HCT116 (cell line): ENCODE results near the gene INTS1. TPM values are rescaled to one million over a fixed set of nuclear protein-coding genes. Genes with fewer than 3 reads are reported as not detected.

Experiments
- ATAC-seq: fragments of 200-7000 bp; cut with Tn5 transposase; 2 replicates; pipeline ENCODE4 v1.9.1; 2020; ENCODE audit warnings: mild to moderate bottlenecking, moderate library complexity
- BruUV-seq: library from RNA; stranded (reverse); fragments of 400-500 nt; replicated peaks from 2 replicates; lab custom pipeline; 2021; lab: Mats Ljungman, UMichigan
- CTCF ChIA-PET: fragments of 300-600 bp; sonication (Branson Sonifier 250); formaldehyde crosslinking; loops from one replicate; lab custom pipeline; 2021; ENCODE audit warnings: antibody characterized with exemption; lab: Charles Lee
- POLR2A ChIA-PET: fragments of 300-600, 350-600 bp; sonication (Branson Sonifier 250); formaldehyde crosslinking; loops from one replicate; lab custom pipeline; 2021; ENCODE audit warnings: antibody characterized with exemption; lab: Charles Lee
- RAD21 ChIA-PET, 2 experiments: fragments of 300-600 bp; sonication (Branson Sonifier 250); formaldehyde crosslinking; loops; one replicate each; lab custom pipeline; 2023; ENCODE audit warnings: low total read pairs in 2 of 2; ENCODE audit not compliant: uncharacterized antibody in 2 of 2, unreplicated experiment in 2 of 2, low non-redundant PET in 1 of 2; lab: Charles Lee
- DNase-seq: peaks from one replicate; pipeline ENCODE4 v3.0.0-alpha.2; 2010; ENCODE audit warnings: low read depth, low spot score
- H2AFZ ChIP-seq: fragments of 200-600 bp; shearing (Covaris generic), sonication (generic); 2 replicates; pipeline ENCODE4 v1.6.1; 2017; ENCODE audit warnings: low read depth, mixed run types, mixed read lengths, antibody characterized with exemption, low read length; ENCODE audit not compliant: poor library complexity, severe bottlenecking
- H3K27ac ChIP-seq: 2 replicates; pipeline ENCODE4 v1.5.1; 2012; ENCODE audit warnings: low read depth, low read length
- H3K27me3 ChIP-seq: fragments of 200-600 bp; sonication (generic); 2 replicates; pipeline ENCODE4 v1.6.1; 2016; ENCODE audit warnings: mixed run types, low read length, mixed read lengths; ENCODE audit not compliant: insufficient read depth
- H3K36me3 ChIP-seq, 2 experiments: fragments of 200-500 bp in 1 of 2; fragments of 200-600 bp in 1 of 2; sonication (Bioruptor generic) in 1 of 2; sonication (generic) in 1 of 2; 2 replicates each; pipeline versions ENCODE4 v1.5.1 to v1.6.1; 2014 to 2016; ENCODE audit warnings: low read length in 2 of 2, inconsistent platforms in 1 of 2, mixed read lengths in 1 of 2, mixed run types in 1 of 2; ENCODE audit not compliant: insufficient read depth in 2 of 2, control insufficient read depth in 1 of 2
- H3K4me1 ChIP-seq, 2 experiments: fragments of 200-600 bp in 1 of 2; sonication (generic) in 1 of 2; 2 replicates each; pipeline versions ENCODE4 v1.5.1 to v1.6.1; 2012 to 2017; ENCODE audit warnings: low read length in 2 of 2, inconsistent platforms in 1 of 2, mild to moderate bottlenecking in 1 of 2, mixed read lengths in 1 of 2, mixed run types in 1 of 2, moderate library complexity in 1 of 2; ENCODE audit not compliant: insufficient read depth in 2 of 2, control insufficient read depth in 1 of 2
- H3K4me2 ChIP-seq: fragments of 200-600 bp; sonication (generic); 2 replicates; pipeline ENCODE4 v1.6.1; 2017; ENCODE audit warnings: mixed run types, low read length, mixed read lengths
- H3K4me3 ChIP-seq, 2 experiments: fragments of 200-600 bp in 1 of 2; sonication (generic) in 1 of 2; replicated peaks in 1 of 2; 2 replicates each; pipeline ENCODE4 v1.5.1; 2011 to 2016; ENCODE audit warnings: low read length in 2 of 2, control low read depth in 1 of 2, low read depth in 1 of 2, mild to moderate bottlenecking in 1 of 2, mixed read lengths in 1 of 2, mixed run types in 1 of 2
- H3K79me2 ChIP-seq: fragments of 200-600 bp; sonication (generic); 2 replicates; pipeline ENCODE4 v1.6.1; 2017; ENCODE audit warnings: mild to moderate bottlenecking, mixed run types, low read length, moderate library complexity, mixed read lengths; ENCODE audit not compliant: insufficient read depth
- H3K9ac ChIP-seq: fragments of 200-600 bp; sonication (generic); 2 replicates; pipeline ENCODE4 v1.6.1; 2016; ENCODE audit warnings: low read length, mixed read lengths
- H3K9me2 ChIP-seq: fragments of 200-600 bp; sonication (generic), shearing (Covaris generic); 2 replicates; pipeline ENCODE4 v1.6.1; 2017; ENCODE audit warnings: mixed run types, mild to moderate bottlenecking, moderate library complexity; ENCODE audit not compliant: insufficient read depth
- H3K9me3 ChIP-seq, 2 experiments: fragments of 200-500 bp in 1 of 2; fragments of 200-600 bp in 1 of 2; sonication (Bioruptor generic) in 1 of 2; sonication (generic) in 1 of 2; 2 replicates each; pipeline ENCODE4 v1.6.1; 2014 to 2017; ENCODE audit warnings: low read length in 2 of 2, mixed read lengths in 2 of 2, inconsistent platforms in 1 of 2, low read depth in 1 of 2, mild to moderate bottlenecking in 1 of 2, mixed run types in 1 of 2, moderate library complexity in 1 of 2; ENCODE audit not compliant: control insufficient read depth in 1 of 2, insufficient read depth in 1 of 2
- H4K20me1 ChIP-seq: fragments of 200-600 bp; sonication (generic), shearing (Covaris generic); 2 replicates; pipeline ENCODE4 v1.6.1; 2017; ENCODE audit warnings: mixed run types, mild to moderate bottlenecking, moderate library complexity; ENCODE audit not compliant: insufficient read depth
- CEBPB ChIP-seq: IDR thresholded peaks from 2 replicates; pipeline ENCODE4 v1.6.1; 2012; ENCODE audit warnings: low read depth
- ELF1 ChIP-seq: IDR thresholded peaks from 2 replicates; pipeline ENCODE4 v1.6.1; 2012; ENCODE audit warnings: low read depth, borderline replicate concordance
- EZH2phosphoT487 ChIP-seq: fragments of 200-600 bp; IDR thresholded peaks from 2 replicates; pipeline ENCODE4 v1.6.1; 2018; ENCODE audit warnings: antibody characterized with exemption, borderline replicate concordance
- JUND ChIP-seq: IDR thresholded peaks from 2 replicates; pipeline ENCODE4 v1.6.1; 2012
- POLR2AphosphoS5 ChIP-seq: IDR thresholded peaks from 2 replicates; pipeline ENCODE4 v1.6.1; 2011; ENCODE audit warnings: mild to moderate bottlenecking, low read depth, low read length, moderate library complexity
- RAD21 ChIP-seq: IDR thresholded peaks from 2 replicates; pipeline ENCODE4 v1.6.1; 2012; ENCODE audit warnings: low read depth, mild to moderate bottlenecking
- SIN3A ChIP-seq: IDR thresholded peaks from 2 replicates; pipeline ENCODE4 v1.6.1; 2012; ENCODE audit warnings: low read depth
- SP1 ChIP-seq: IDR thresholded peaks from 2 replicates; pipeline ENCODE4 v1.6.1; 2012; ENCODE audit warnings: low read depth
- SRF ChIP-seq: IDR thresholded peaks from 2 replicates; pipeline ENCODE4 v1.6.1; 2012; ENCODE audit warnings: low read depth
- ZFX ChIP-seq: fragments of 450-650 bp; IDR thresholded peaks from 2 replicates; pipeline ENCODE4 v1.6.1; 2017
- ZNF274 ChIP-seq: fragments of 200-500 bp; sonication (Bioruptor generic); IDR thresholded peaks from 2 replicates; pipeline ENCODE4 v1.6.1; 2014; ENCODE audit warnings: mild to moderate bottlenecking, low read depth, low read length, inconsistent platforms
- intact Hi-C: fragments of 100-400 bp; cut with micrococcal nuclease; formaldehyde crosslinking; loops from 2 replicates; pipeline ENCODE4 v1.10.0; 2022
- total RNA-seq: library from RNA; stranded (reverse); gene quantifications from one replicate; pipeline ENCODE4 v1.2.1, GENCODE V29; 2021; ENCODE audit not compliant: unreplicated experiment
- TF ChIP-seq, protein P1 (sequence below), 3 experiments: fragments of 200-600 bp in 1 of 3; sonication (generic) in 1 of 3; IDR thresholded peaks in 2 of 3; conservative IDR thresholded peaks in 1 of 3; 2 replicates each; pipeline ENCODE4 v1.5.1; 2012 to 2017; ENCODE audit warnings: low read depth in 2 of 3, low read length in 2 of 3, antibody characterized with exemption in 1 of 3, borderline replicate concordance in 1 of 3, control low read depth in 1 of 3, mild to moderate bottlenecking in 1 of 3, mixed read lengths in 1 of 3, mixed run types in 1 of 3, moderate library complexity in 1 of 3; ENCODE audit not compliant: insufficient read depth in 1 of 3
- TF ChIP-seq, protein P2 (sequence below): IDR thresholded peaks from 2 replicates; pipeline ENCODE4 v1.6.1; 2012; ENCODE audit warnings: low read depth
- TF ChIP-seq, protein P3 (sequence below): IDR thresholded peaks from 2 replicates; pipeline ENCODE4 v1.6.1; 2011; ENCODE audit warnings: mild to moderate bottlenecking, low read length, moderate library complexity; ENCODE audit not compliant: insufficient replicate concordance; ENCODE audit errors: extremely low read depth
- TF ChIP-seq, protein P4 (sequence below): IDR thresholded peaks from 2 replicates; pipeline ENCODE4 v1.6.1; 2012

Gene INTS1
- total RNA-seq, 1 experiment from 2014 or later, result 167 TPM

DNA sequence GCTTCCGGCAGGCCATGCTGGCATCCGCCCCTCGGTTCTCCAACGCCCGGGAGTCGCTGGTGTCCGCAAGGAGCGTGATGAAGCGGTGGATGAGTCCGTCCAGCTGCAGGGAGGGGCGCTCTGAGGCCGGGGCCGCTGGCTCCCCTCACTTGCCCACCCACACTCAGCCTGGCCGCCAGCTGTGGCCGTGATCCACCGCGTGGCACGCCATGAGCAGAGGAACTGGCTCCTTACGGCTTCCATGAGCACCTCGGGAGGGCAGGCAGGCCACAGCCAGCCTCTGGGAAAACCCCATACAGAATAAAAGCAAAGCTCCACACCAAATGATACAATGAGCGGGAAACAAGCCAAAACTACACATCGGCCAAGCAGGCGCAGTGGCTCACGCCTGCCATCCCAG lies 29.5 kb downstream of the INTS1 start:
- no peak for TF ChIP-seq POLR2AphosphoS5
- TF ChIP-seq RAD21, result no peak
- no peak for TF ChIP-seq ZFX
- no peak for TF ChIP-seq ZNF274
- TF ChIP-seq, protein P1, sequence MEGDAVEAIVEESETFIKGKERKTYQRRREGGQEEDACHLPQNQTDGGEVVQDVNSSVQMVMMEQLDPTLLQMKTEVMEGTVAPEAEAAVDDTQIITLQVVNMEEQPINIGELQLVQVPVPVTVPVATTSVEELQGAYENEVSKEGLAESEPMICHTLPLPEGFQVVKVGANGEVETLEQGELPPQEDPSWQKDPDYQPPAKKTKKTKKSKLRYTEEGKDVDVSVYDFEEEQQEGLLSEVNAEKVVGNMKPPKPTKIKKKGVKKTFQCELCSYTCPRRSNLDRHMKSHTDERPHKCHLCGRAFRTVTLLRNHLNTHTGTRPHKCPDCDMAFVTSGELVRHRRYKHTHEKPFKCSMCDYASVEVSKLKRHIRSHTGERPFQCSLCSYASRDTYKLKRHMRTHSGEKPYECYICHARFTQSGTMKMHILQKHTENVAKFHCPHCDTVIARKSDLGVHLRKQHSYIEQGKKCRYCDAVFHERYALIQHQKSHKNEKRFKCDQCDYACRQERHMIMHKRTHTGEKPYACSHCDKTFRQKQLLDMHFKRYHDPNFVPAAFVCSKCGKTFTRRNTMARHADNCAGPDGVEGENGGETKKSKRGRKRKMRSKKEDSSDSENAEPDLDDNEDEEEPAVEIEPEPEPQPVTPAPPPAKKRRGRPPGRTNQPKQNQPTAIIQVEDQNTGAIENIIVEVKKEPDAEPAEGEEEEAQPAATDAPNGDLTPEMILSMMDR (IDR thresholded peaks at IDR 0.05 in 2 of 3, conservative IDR thresholded peaks at IDR 0.05 in 1 of 3; ENCODE audit: borderline replicate concordance in 1 of 3, insufficient read depth in 1 of 3, low read depth in 2 of 3, low read length in 2 of 3), result no peak
- no peak for TF ChIP-seq SP1
- TF ChIP-seq ELF1, result no peak
- no peak for TF ChIP-seq JUND
- no peak for TF ChIP-seq EZH2phosphoT487
- TF ChIP-seq SIN3A, result no peak
- TF ChIP-seq SRF, result no peak
- no peak for TF ChIP-seq CEBPB
- TF ChIP-seq, protein P2, sequence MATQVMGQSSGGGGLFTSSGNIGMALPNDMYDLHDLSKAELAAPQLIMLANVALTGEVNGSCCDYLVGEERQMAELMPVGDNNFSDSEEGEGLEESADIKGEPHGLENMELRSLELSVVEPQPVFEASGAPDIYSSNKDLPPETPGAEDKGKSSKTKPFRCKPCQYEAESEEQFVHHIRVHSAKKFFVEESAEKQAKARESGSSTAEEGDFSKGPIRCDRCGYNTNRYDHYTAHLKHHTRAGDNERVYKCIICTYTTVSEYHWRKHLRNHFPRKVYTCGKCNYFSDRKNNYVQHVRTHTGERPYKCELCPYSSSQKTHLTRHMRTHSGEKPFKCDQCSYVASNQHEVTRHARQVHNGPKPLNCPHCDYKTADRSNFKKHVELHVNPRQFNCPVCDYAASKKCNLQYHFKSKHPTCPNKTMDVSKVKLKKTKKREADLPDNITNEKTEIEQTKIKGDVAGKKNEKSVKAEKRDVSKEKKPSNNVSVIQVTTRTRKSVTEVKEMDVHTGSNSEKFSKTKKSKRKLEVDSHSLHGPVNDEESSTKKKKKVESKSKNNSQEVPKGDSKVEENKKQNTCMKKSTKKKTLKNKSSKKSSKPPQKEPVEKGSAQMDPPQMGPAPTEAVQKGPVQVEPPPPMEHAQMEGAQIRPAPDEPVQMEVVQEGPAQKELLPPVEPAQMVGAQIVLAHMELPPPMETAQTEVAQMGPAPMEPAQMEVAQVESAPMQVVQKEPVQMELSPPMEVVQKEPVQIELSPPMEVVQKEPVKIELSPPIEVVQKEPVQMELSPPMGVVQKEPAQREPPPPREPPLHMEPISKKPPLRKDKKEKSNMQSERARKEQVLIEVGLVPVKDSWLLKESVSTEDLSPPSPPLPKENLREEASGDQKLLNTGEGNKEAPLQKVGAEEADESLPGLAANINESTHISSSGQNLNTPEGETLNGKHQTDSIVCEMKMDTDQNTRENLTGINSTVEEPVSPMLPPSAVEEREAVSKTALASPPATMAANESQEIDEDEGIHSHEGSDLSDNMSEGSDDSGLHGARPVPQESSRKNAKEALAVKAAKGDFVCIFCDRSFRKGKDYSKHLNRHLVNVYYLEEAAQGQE, result no peak
- TF ChIP-seq, protein P3, sequence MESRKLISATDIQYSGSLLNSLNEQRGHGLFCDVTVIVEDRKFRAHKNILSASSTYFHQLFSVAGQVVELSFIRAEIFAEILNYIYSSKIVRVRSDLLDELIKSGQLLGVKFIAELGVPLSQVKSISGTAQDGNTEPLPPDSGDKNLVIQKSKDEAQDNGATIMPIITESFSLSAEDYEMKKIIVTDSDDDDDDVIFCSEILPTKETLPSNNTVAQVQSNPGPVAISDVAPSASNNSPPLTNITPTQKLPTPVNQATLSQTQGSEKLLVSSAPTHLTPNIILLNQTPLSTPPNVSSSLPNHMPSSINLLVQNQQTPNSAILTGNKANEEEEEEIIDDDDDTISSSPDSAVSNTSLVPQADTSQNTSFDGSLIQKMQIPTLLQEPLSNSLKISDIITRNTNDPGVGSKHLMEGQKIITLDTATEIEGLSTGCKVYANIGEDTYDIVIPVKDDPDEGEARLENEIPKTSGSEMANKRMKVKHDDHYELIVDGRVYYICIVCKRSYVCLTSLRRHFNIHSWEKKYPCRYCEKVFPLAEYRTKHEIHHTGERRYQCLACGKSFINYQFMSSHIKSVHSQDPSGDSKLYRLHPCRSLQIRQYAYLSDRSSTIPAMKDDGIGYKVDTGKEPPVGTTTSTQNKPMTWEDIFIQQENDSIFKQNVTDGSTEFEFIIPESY, result no peak
- TF ChIP-seq, protein P4, sequence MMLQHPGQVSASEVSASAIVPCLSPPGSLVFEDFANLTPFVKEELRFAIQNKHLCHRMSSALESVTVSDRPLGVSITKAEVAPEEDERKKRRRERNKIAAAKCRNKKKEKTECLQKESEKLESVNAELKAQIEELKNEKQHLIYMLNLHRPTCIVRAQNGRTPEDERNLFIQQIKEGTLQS, result no peak
- TF ChIP-seq, all 23 proteins: peak for 0
- Histone ChIP-seq H3K9me2 (no peaks in the 10 kb centered on the region), H3K27ac (peak overlapping the region; percentile 62; the same call in 1 of the 2 replicates), H3K9me3 (no peaks in the 10 kb centered on the region), H3K36me3 (peaks cover 2 to 20% of the 10 kb centered on the region in 2 experiments), H4K20me1 (no peaks in the 10 kb centered on the region), H2AFZ (no peak overlapping the region), H3K4me2 (peak overlapping the region; percentile 42), H3K4me1 (peaks cover 3 to 13% of the 10 kb centered on the region in 2 experiments; a peak in 3 of 4 replicates), H3K27me3 (no peaks in the 10 kb centered on the region), H3K4me3 (no peak overlapping the region), H3K9ac (peak overlapping the region; percentile 46), H3K79me2 (no peaks in the 10 kb centered on the region)
- ChIA-PET POLR2A (no interaction called here), RAD21 (interaction anchor here in 1 of 2 experiments (0.5 to 0.6 kb wide), 2 partner anchors 62 to 252 kb away, joined by 4 to 5 read pairs; no protein-coding TSS in a partner anchor), CTCF (interaction anchor here (0.6 to 2.0 kb wide), 11 partner anchors 12 to 291 kb away, joined by 3 to 20 read pairs (median 4); partner anchors contain the start of gene TMEM184A)
- DNase-seq (no peak), ATAC-seq (no peak)
- no TSS peak for BruUV-seq
- intact Hi-C loops, result loop anchor here (1.0 kb wide), 3 partner anchors 42 to 280 kb away; no protein-coding TSS in a partner anchor
